Measurements from ENCODE around the gene FBLN5.

The FBLN5 gene

GRCh38 chr14:91964724-91965123 is 17.2 kb upstream of the FBLN5 start:
- WGBS (ENCODE audit: extremely low coverage, insufficient coverage, low lambda C conversion rate), result no CpG with 5 or more reads among the region's 4 CpGs
- Histone ChIP-seq H3K27me3 (ENCODE audit: insufficient read depth, low read length, poor library complexity) (no peaks in the 10 kb centered on the region), H3K79me2 (ENCODE audit: control insufficient read depth, insufficient read depth, low read length) (no peaks in the 10 kb centered on the region), H4K8ac (ENCODE audit: low read depth, low read length) (no peak overlapping the region), H3K4me2 (ENCODE audit: low read length) (no peak overlapping the region), H2AK5ac (ENCODE audit: low read length) (no peak overlapping the region), H3K4me1 (ENCODE audit: control insufficient read depth, low read depth, low read length) (no peaks in the 10 kb centered on the region), H3K4me3 (ENCODE audit: low read length) (no peak overlapping the region), H3K23ac (ENCODE audit: low read length) (no peak overlapping the region), H3K79me1 (ENCODE audit: low read length) (no peaks in the 10 kb centered on the region), H3K9ac (ENCODE audit: low read length) (no peak overlapping the region), H3K56ac (ENCODE audit: low read length) (no peak overlapping the region), H2BK5ac (ENCODE audit: low read length) (no peak overlapping the region), H3K27ac (ENCODE audit: low read depth, low read length) (no peak overlapping the region), H2BK15ac (replicated peaks; ENCODE audit: low read depth) (no peak overlapping the region), H4K5ac (ENCODE audit: low read length) (no peak overlapping the region), H3K4ac (ENCODE audit: low read depth, low read length) (no peak overlapping the region), H3K18ac (ENCODE audit: low read length) (no peak overlapping the region), H3K36me3 (ENCODE audit: control insufficient read depth, insufficient read depth, low read length) (no peaks in the 10 kb centered on the region), H2BK120ac (ENCODE audit: low read depth, low read length) (no peak overlapping the region)
- DNase-seq, result no peak

GRCh38 chr14:91964011-91964410 is 16.5 kb upstream of the FBLN5 start:
- Histone ChIP-seq H2AK5ac (ENCODE audit: low read length) (no peak overlapping the region), H3K23ac (ENCODE audit: low read length) (no peak overlapping the region), H3K79me2 (ENCODE audit: control insufficient read depth, insufficient read depth, low read length) (no peaks in the 10 kb centered on the region), H4K5ac (ENCODE audit: low read length) (no peak overlapping the region), H3K4me3 (ENCODE audit: low read length) (no peak overlapping the region), H3K36me3 (ENCODE audit: control insufficient read depth, insufficient read depth, low read length) (no peaks in the 10 kb centered on the region), H3K9ac (ENCODE audit: low read length) (no peak overlapping the region), H3K27me3 (ENCODE audit: insufficient read depth, low read length, poor library complexity) (no peaks in the 10 kb centered on the region), H3K4ac (ENCODE audit: low read depth, low read length) (no peak overlapping the region), H2BK5ac (ENCODE audit: low read length) (no peak overlapping the region), H4K8ac (ENCODE audit: low read depth, low read length) (no peak overlapping the region), H2BK120ac (ENCODE audit: low read depth, low read length) (no peak overlapping the region), H3K4me1 (ENCODE audit: control insufficient read depth, low read depth, low read length) (no peaks in the 10 kb centered on the region), H2BK15ac (replicated peaks; ENCODE audit: low read depth) (no peak overlapping the region), H3K27ac (ENCODE audit: low read depth, low read length) (no peak overlapping the region), H3K79me1 (ENCODE audit: low read length) (no peaks in the 10 kb centered on the region), H3K18ac (ENCODE audit: low read length) (no peak overlapping the region), H3K4me2 (ENCODE audit: low read length) (no peak overlapping the region), H3K56ac (ENCODE audit: low read length) (no peak overlapping the region)
- no peak for DNase-seq
- no CpG with 5 or more reads among the region's 1 CpG for WGBS (ENCODE audit: extremely low coverage, insufficient coverage, low lambda C conversion rate)

- H2BK5ac ChIP-seq (ENCODE audit: low read length), result no peak overlapping the region
- H3K4ac ChIP-seq (ENCODE audit: low read depth, low read length), result no peak overlapping the region
- H3K79me1 ChIP-seq (ENCODE audit: low read length), result no peaks in the 10 kb centered on the region
- H3K9ac ChIP-seq (ENCODE audit: low read length), result no peak overlapping the region
- no peak overlapping the region for H4K8ac ChIP-seq (ENCODE audit: low read depth, low read length)
- no peak overlapping the region for H3K4me2 ChIP-seq (ENCODE audit: low read length)
- no peaks in the 10 kb centered on the region for H3K79me2 ChIP-seq (ENCODE audit: control insufficient read depth, insufficient read depth, low read length)
- no peak overlapping the region for H3K4me3 ChIP-seq (ENCODE audit: low read length)
- no peaks in the 10 kb centered on the region for H3K36me3 ChIP-seq (ENCODE audit: control insufficient read depth, insufficient read depth, low read length)
- no peak for DNase-seq
- no peak overlapping the region for H3K56ac ChIP-seq (ENCODE audit: low read length)
- no peaks in the 10 kb centered on the region for H3K4me1 ChIP-seq (ENCODE audit: control insufficient read depth, low read depth, low read length)
- WGBS (ENCODE audit: extremely low coverage, insufficient coverage, low lambda C conversion rate), result 100% methylated on average over 1 of the region's 6 CpGs
- H2BK120ac ChIP-seq (ENCODE audit: low read depth, low read length), result no peak overlapping the region
- H2BK15ac ChIP-seq (replicated peaks; ENCODE audit: low read depth), result no peak overlapping the region
- no peak overlapping the region for H3K18ac ChIP-seq (ENCODE audit: low read length)
- H2AK5ac ChIP-seq (ENCODE audit: low read length), result no peak overlapping the region
- no peak overlapping the region for H3K27ac ChIP-seq (ENCODE audit: low read depth, low read length)
- no peak overlapping the region for H3K23ac ChIP-seq (ENCODE audit: low read length)
- no peak overlapping the region for H4K5ac ChIP-seq (ENCODE audit: low read length)
- no peaks in the 10 kb centered on the region for H3K27me3 ChIP-seq (ENCODE audit: insufficient read depth, low read length, poor library complexity)
Measured at GRCh38 chr14:91963465-91963864, 16.0 kb upstream of the FBLN5 start.

DNA sequence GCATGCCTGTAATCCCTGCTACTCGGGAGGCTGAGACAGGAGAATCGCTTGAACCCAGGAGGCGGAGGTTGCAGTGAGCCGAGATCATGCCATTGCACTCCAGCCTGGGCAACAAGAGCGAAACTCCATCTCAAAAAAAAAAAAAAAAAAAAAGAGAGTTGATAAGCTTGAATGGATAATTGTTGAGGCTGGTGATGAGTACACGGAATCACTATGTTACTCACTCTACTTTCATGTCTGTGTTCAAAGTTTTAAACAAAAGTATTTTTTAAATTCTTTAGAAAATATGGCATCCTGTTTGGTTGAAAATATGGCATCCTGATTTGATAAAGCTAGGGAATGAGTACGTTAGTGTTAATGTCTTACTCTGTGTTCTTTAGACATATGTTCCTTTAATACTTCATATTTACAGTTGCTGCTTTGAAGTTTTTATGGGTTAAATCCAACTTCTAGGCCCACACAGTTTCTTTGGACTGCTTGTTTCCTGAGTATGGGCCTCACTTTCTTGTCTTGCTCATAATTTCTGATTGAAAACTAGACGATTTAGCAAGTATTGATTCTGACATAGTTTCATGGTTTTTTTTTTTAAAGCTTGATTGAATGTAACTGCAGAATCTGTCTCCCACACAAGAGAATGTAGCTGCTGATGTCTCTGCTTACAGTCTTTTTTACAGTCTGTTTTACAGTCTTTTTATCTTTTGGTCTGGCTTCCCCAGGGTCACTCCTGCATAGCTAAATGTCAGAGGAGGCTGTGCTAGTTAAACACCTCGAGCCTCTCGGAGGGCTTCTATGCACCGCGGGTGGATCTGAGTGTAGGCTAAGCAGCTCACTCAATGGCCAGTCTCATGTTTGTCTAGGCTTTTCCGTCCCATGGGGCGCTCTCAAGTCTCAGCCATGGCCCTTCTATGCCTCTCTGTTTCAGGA is 14.1 kb upstream of the FBLN5 start:
- H2AK5ac ChIP-seq (ENCODE audit: low read length), result no peak overlapping the region
- H2BK5ac ChIP-seq (ENCODE audit: low read length), result no peak overlapping the region
- no CpG with 5 or more reads among the region's 14 CpGs for WGBS (ENCODE audit: extremely low coverage, insufficient coverage, low lambda C conversion rate)

GRCh38 chr14:91957876-91958313 is 10.4 kb upstream of the FBLN5 start:
- H2BK15ac ChIP-seq (replicated peaks; ENCODE audit: low read depth), result no peak overlapping the region
- no peak overlapping the region for H3K56ac ChIP-seq (ENCODE audit: low read length)
- H4K5ac ChIP-seq (ENCODE audit: low read length), result no peak overlapping the region
- no peak overlapping the region for H2BK5ac ChIP-seq (ENCODE audit: low read length)
- H3K4ac ChIP-seq (ENCODE audit: low read depth, low read length), result no peak overlapping the region
- H3K27me3 ChIP-seq (ENCODE audit: insufficient read depth, low read length, poor library complexity), result no peaks in the 10 kb centered on the region
- no peaks in the 10 kb centered on the region for H3K4me1 ChIP-seq (ENCODE audit: control insufficient read depth, low read depth, low read length)
- H2AK5ac ChIP-seq (ENCODE audit: low read length), result no peak overlapping the region
- no peak overlapping the region for H3K4me3 ChIP-seq (ENCODE audit: low read length)
- WGBS (ENCODE audit: extremely low coverage, insufficient coverage, low lambda C conversion rate), result no CpG with 5 or more reads among the region's 9 CpGs
- DNase-seq, result no peak
- H3K79me1 ChIP-seq (ENCODE audit: low read length), result no peaks in the 10 kb centered on the region
- no peak overlapping the region for H3K9ac ChIP-seq (ENCODE audit: low read length)
- no peaks in the 10 kb centered on the region for H3K36me3 ChIP-seq (ENCODE audit: control insufficient read depth, insufficient read depth, low read length)
- H3K79me2 ChIP-seq (ENCODE audit: control insufficient read depth, insufficient read depth, low read length), result no peaks in the 10 kb centered on the region
- no peak overlapping the region for H2BK120ac ChIP-seq (ENCODE audit: low read depth, low read length)
- H3K4me2 ChIP-seq (ENCODE audit: low read length), result no peak overlapping the region
- no peak overlapping the region for H3K27ac ChIP-seq (ENCODE audit: low read depth, low read length)
- H4K8ac ChIP-seq (ENCODE audit: low read depth, low read length), result no peak overlapping the region
- no peak overlapping the region for H3K23ac ChIP-seq (ENCODE audit: low read length)
- no peak overlapping the region for H3K18ac ChIP-seq (ENCODE audit: low read length)

More for the DNA sequence above, 14.1 kb upstream of the FBLN5 start:
- H2BK120ac ChIP-seq (ENCODE audit: low read depth, low read length), result no peak overlapping the region
- H3K9ac ChIP-seq (ENCODE audit: low read length), result no peak overlapping the region
- no peak overlapping the region for H3K4me3 ChIP-seq (ENCODE audit: low read length)
- no peaks in the 10 kb centered on the region for H3K79me1 ChIP-seq (ENCODE audit: low read length)
- H4K8ac ChIP-seq (ENCODE audit: low read depth, low read length), result no peak overlapping the region
- no peak overlapping the region for H3K27ac ChIP-seq (ENCODE audit: low read depth, low read length)
- no peak overlapping the region for H3K4me2 ChIP-seq (ENCODE audit: low read length)
- H3K79me2 ChIP-seq (ENCODE audit: control insufficient read depth, insufficient read depth, low read length), result no peaks in the 10 kb centered on the region
- no peak overlapping the region for H3K18ac ChIP-seq (ENCODE audit: low read length)
- H3K4ac ChIP-seq (ENCODE audit: low read depth, low read length), result no peak overlapping the region
- no peaks in the 10 kb centered on the region for H3K36me3 ChIP-seq (ENCODE audit: control insufficient read depth, insufficient read depth, low read length)
- H3K4me1 ChIP-seq (ENCODE audit: control insufficient read depth, low read depth, low read length), result no peaks in the 10 kb centered on the region
- H4K5ac ChIP-seq (ENCODE audit: low read length), result no peak overlapping the region
- no peak overlapping the region for H3K56ac ChIP-seq (ENCODE audit: low read length)
- no peak overlapping the region for H2BK15ac ChIP-seq (replicated peaks; ENCODE audit: low read depth)
- H3K23ac ChIP-seq (ENCODE audit: low read length), result no peak overlapping the region
- no peak for DNase-seq
- H3K27me3 ChIP-seq (ENCODE audit: insufficient read depth, low read length, poor library complexity), result no peaks in the 10 kb centered on the region
